ENCODE results near the gene TTC29.

The TTC29 gene

DNA sequence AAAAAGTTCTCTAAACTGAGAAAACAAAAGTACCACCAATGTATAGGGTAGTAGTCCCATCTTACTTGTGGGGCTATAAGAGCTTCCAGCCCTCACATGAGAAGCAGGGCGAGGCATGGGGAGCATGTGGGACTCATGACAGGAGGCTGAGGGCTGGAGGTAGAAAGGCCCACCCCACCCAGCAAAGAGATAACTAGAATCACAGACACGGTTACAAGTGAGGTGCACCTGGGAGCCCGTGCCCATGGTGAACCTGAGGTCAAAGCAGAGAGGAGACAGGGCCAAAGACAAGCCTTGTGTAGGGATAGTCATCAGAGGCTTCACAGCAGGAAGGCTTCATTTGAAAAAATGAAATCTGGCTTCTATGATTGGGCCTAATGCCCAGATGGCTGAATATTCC lies 55.4 kb downstream of the TTC29 start:
- H3K27ac ChIP-seq (ENCODE audit: low read depth, low read length): no peak overlapping the region
- H3K4me3 ChIP-seq (ENCODE audit: low read depth in 1 of 5, low read length in 5 of 5): no peak overlapping the region
- no peaks in the 10 kb centered on the region for H3K4me1 ChIP-seq (ENCODE audit: control insufficient read depth in 5 of 5, insufficient read depth in 5 of 5, low read length in 5 of 5)
- H3K27me3 ChIP-seq (ENCODE audit: control insufficient read depth in 5 of 5, insufficient read depth in 4 of 5, low read length in 5 of 5): no peaks in the 10 kb centered on the region
- H3K9ac ChIP-seq (ENCODE audit: low read length in 5 of 5): no peak overlapping the region
- H3K36me3 ChIP-seq (ENCODE audit: control insufficient read depth in 5 of 5, insufficient read depth in 5 of 5, low read length in 5 of 5): no peaks in the 10 kb centered on the region
- peaks cover 0 to 3% (median 0%) of the 10 kb centered on the region in 5 donors for H3K9me3 ChIP-seq (ENCODE audit: control insufficient read depth in 5 of 5, low read length in 5 of 5)

DNA sequence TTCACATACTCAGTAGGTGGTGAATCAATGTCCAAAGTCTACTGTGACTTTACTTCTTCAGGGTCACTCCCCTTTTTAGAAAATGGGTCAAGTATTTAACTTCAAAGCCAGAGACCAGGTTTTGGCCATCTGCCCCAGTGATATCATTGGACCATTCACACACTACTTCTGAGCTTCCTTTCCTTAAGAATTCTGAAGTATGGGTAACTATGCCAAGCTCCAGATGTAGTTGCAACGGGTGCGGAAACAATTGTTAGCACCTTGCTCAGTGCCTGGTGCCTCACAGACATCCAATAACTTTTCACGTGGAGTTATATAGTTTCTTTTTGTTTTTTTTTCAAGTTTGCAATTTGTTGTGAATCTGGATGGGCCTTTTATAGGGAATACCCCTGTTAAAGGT lies 62.6 kb downstream of the TTC29 start:
- Histone ChIP-seq H3K27ac (ENCODE audit: low read depth, low read length) (no peak overlapping the region), H3K4me1 (ENCODE audit: control insufficient read depth in 5 of 5, insufficient read depth in 5 of 5, low read length in 5 of 5) (peaks cover 0 to 9% (median 0%) of the 10 kb centered on the region in 5 donors), H3K9ac (ENCODE audit: low read length in 5 of 5) (no peak overlapping the region), H3K27me3 (ENCODE audit: control insufficient read depth in 5 of 5, insufficient read depth in 4 of 5, low read length in 5 of 5) (no peaks in the 10 kb centered on the region), H3K4me3 (ENCODE audit: low read depth in 1 of 5, low read length in 5 of 5) (no peak overlapping the region), H3K36me3 (ENCODE audit: control insufficient read depth in 5 of 5, insufficient read depth in 5 of 5, low read length in 5 of 5) (no peaks in the 10 kb centered on the region), H3K9me3 (ENCODE audit: control insufficient read depth in 5 of 5, low read length in 5 of 5) (no peaks in the 10 kb centered on the region)

DNA sequence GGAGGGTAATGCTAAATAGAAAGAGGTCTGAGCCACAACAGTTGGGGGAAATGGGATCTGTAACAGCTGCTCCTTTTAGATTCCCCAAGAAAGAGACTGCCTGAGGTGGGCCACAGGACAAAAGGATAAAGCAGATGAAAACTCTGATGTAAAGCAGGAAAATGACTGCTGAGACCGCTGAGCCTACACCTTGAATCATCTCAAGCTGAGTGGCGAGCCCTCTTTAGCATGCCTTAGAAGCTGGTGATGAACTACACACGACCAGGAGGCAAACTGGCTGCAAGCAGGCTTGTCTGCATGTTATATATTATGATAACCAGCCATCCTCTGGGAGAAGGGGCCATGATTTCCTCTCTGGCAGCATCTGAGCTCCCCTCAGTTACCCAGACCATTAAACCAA lies 88.4 kb downstream of the TTC29 start:
- no peak overlapping the region for H3K27ac ChIP-seq (ENCODE audit: low read depth, low read length)
- no peak overlapping the region for H3K9ac ChIP-seq (ENCODE audit: low read length in 5 of 5)
- H3K9me3 ChIP-seq (ENCODE audit: control insufficient read depth in 5 of 5, low read length in 5 of 5): no peaks in the 10 kb centered on the region
- H3K4me3 ChIP-seq (ENCODE audit: low read depth in 1 of 5, low read length in 5 of 5): no peak overlapping the region
- no peaks in the 10 kb centered on the region for H3K4me1 ChIP-seq (ENCODE audit: control insufficient read depth in 5 of 5, insufficient read depth in 5 of 5, low read length in 5 of 5)
- H3K27me3 ChIP-seq (ENCODE audit: control insufficient read depth in 5 of 5, insufficient read depth in 4 of 5, low read length in 5 of 5): no peaks in the 10 kb centered on the region
- H3K36me3 ChIP-seq (ENCODE audit: control insufficient read depth in 5 of 5, insufficient read depth in 5 of 5, low read length in 5 of 5): no peaks in the 10 kb centered on the region

DNA sequence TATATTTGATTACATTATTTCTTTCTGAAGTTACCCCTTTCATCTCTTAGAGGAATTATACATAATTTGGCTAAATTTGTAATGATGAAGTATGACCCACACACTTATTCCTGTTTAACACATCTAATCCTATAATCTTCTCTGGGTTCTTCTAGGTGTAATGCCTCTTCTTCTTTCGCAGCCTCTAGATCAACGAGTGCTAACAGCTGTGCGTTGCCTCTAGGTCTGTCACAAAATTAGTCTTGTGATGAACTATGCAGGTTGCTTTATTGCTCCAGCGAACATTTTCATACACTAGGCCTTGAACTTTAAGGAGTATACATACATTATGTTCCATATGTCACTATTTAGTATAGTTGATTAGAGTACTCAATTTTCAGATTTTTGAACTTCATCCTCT lies 89.9 kb downstream of the TTC29 start:
- Histone ChIP-seq H3K27ac (ENCODE audit: low read depth, low read length) (no peak overlapping the region), H3K9ac (ENCODE audit: low read length in 5 of 5) (no peak overlapping the region), H3K9me3 (ENCODE audit: control insufficient read depth in 5 of 5, low read length in 5 of 5) (no peaks in the 10 kb centered on the region), H3K36me3 (ENCODE audit: control insufficient read depth in 5 of 5, insufficient read depth in 5 of 5, low read length in 5 of 5) (no peaks in the 10 kb centered on the region), H3K4me1 (ENCODE audit: control insufficient read depth in 5 of 5, insufficient read depth in 5 of 5, low read length in 5 of 5) (no peaks in the 10 kb centered on the region), H3K4me3 (ENCODE audit: low read depth in 1 of 5, low read length in 5 of 5) (no peak overlapping the region), H3K27me3 (ENCODE audit: control insufficient read depth in 5 of 5, insufficient read depth in 4 of 5, low read length in 5 of 5) (no peaks in the 10 kb centered on the region)

DNA sequence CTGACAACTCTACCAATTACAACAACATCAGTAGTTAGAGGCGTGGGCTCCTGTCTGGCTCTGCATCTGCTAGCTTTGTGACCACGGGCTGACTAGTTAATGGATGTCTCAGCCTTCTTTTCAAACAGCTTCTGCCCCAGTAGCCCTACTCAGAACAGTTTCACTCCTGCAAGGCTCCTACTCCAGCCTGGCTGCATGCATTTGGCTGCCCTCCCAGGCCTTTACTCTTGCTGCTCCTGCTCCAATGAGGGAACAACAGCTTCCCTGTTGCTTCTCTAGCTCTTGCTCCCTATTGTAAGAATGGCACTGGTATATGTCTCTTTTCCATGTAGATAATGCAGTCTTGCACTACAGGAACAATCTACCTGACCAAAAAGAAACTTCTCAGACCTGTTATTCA lies 93.3 kb downstream of the TTC29 start:
- Histone ChIP-seq H3K4me1 (ENCODE audit: control insufficient read depth in 5 of 5, insufficient read depth in 5 of 5, low read length in 5 of 5) (no peaks in the 10 kb centered on the region), H3K9ac (ENCODE audit: low read length in 5 of 5) (no peak overlapping the region), H3K9me3 (ENCODE audit: control insufficient read depth in 5 of 5, low read length in 5 of 5) (no peaks in the 10 kb centered on the region), H3K27ac (ENCODE audit: low read depth, low read length) (no peak overlapping the region), H3K4me3 (ENCODE audit: low read depth in 1 of 5, low read length in 5 of 5) (no peak overlapping the region), H3K36me3 (ENCODE audit: control insufficient read depth in 5 of 5, insufficient read depth in 5 of 5, low read length in 5 of 5) (no peaks in the 10 kb centered on the region), H3K27me3 (ENCODE audit: control insufficient read depth in 5 of 5, insufficient read depth in 4 of 5, low read length in 5 of 5) (no peaks in the 10 kb centered on the region)

DNA sequence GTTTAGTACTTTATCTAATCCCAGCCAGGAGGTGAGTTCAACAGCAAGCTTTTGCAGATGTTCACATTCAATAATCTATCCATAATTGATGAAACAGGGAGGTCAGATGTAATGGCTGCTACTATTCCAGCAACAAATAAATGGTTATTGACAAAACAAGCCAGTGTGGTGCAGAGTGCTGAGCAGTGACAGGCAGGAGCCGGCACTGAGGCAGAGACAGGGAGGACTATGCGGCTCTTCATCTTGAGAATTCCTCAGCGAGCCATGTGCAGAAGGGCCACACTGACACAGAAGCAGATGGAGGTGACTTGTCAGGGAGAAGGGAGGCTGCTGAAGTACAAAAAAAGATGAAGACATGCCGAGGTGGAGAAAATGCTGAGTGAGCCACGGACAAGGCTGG lies 98.3 kb downstream of the TTC29 start:
- H3K9me3 ChIP-seq (ENCODE audit: control insufficient read depth in 5 of 5, low read length in 5 of 5): no peaks in the 10 kb centered on the region
- H3K36me3 ChIP-seq (ENCODE audit: control insufficient read depth in 5 of 5, insufficient read depth in 5 of 5, low read length in 5 of 5): no peaks in the 10 kb centered on the region
- H3K4me3 ChIP-seq (ENCODE audit: low read depth in 1 of 5, low read length in 5 of 5): no peak overlapping the region
- no peak overlapping the region for H3K27ac ChIP-seq (ENCODE audit: low read depth, low read length)
- H3K9ac ChIP-seq (ENCODE audit: low read length in 5 of 5): no peak overlapping the region
- H3K27me3 ChIP-seq (ENCODE audit: control insufficient read depth in 5 of 5, insufficient read depth in 4 of 5, low read length in 5 of 5): no peaks in the 10 kb centered on the region
- no peaks in the 10 kb centered on the region for H3K4me1 ChIP-seq (ENCODE audit: control insufficient read depth in 5 of 5, insufficient read depth in 5 of 5, low read length in 5 of 5)

DNA sequence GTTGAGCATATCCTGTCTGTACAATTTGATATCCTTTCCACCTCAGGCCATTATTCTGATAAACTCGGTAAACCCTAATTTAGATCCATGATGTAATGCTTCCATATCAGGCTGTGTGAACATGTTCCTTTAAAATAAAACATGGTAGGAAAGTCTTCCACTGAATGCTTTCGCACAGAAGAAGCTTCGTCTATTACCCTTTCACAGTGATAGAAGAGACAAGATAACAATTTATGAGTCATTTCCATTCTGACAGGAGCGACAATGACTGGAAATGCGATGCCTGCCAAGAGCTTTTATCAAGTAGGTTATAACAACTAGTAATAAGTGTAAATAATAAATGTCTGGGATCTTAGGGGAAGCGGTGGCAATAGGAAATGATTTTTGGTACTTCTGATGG lies 98.8 kb downstream of the TTC29 start:
- no peak overlapping the region for H3K27ac ChIP-seq (ENCODE audit: low read depth, low read length)
- no peaks in the 10 kb centered on the region for H3K4me1 ChIP-seq (ENCODE audit: control insufficient read depth in 5 of 5, insufficient read depth in 5 of 5, low read length in 5 of 5)
- no peaks in the 10 kb centered on the region for H3K36me3 ChIP-seq (ENCODE audit: control insufficient read depth in 5 of 5, insufficient read depth in 5 of 5, low read length in 5 of 5)
- no peak overlapping the region for H3K9ac ChIP-seq (ENCODE audit: low read length in 5 of 5)
- no peaks in the 10 kb centered on the region for H3K27me3 ChIP-seq (ENCODE audit: control insufficient read depth in 5 of 5, insufficient read depth in 4 of 5, low read length in 5 of 5)
- H3K9me3 ChIP-seq (ENCODE audit: control insufficient read depth in 5 of 5, low read length in 5 of 5): no peaks in the 10 kb centered on the region
- no peak overlapping the region for H3K4me3 ChIP-seq (ENCODE audit: low read depth in 1 of 5, low read length in 5 of 5)

DNA sequence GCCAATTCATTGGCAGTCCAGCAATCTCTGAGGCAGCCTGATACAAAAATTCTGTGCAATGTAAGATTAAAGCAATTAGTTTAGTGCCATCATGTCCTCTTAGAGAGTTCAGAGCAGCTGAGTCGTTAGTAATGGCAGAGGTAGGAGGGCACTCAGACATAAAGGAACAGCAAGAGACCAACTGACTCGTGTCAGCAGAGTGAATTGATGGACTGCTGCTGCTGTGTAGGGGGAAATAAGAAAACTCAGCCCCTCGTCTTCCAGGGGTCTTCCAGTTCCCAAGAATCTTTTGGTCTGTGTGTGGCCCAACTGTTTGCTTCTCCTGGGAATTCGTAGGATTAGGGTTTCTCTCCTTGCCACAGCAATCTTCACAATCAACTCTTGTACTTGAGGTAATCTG lies 100.9 kb downstream of the TTC29 start:
- Histone ChIP-seq H3K27me3 (ENCODE audit: control insufficient read depth in 5 of 5, insufficient read depth in 4 of 5, low read length in 5 of 5) (no peaks in the 10 kb centered on the region), H3K36me3 (ENCODE audit: control insufficient read depth in 5 of 5, insufficient read depth in 5 of 5, low read length in 5 of 5) (no peaks in the 10 kb centered on the region), H3K4me3 (ENCODE audit: low read depth in 1 of 5, low read length in 5 of 5) (no peak overlapping the region), H3K4me1 (ENCODE audit: control insufficient read depth in 5 of 5, insufficient read depth in 5 of 5, low read length in 5 of 5) (no peaks in the 10 kb centered on the region), H3K9ac (ENCODE audit: low read length in 5 of 5) (no peak overlapping the region), H3K9me3 (ENCODE audit: control insufficient read depth in 5 of 5, low read length in 5 of 5) (no peaks in the 10 kb centered on the region), H3K27ac (ENCODE audit: low read depth, low read length) (no peak overlapping the region)

DNA sequence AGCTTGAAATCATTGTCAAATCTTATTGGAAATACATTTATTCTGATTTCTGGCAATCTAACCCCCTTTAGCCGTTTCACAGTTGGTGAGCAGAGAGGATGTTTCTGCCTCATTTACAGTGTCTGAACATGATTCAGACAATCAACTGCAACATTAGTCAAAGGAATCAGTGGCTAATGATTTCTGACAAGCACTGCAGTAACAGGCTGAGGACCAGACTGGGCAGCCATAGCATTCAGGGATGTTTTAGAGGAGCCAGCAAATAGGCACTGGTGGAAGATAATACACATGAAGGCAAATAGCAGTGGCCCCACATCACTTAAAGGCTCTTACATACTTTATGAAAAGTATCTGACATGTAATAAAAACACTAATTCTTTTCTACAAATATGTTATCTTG lies 102.8 kb downstream of the TTC29 start:
- Histone ChIP-seq H3K4me3 (ENCODE audit: low read depth in 1 of 5, low read length in 5 of 5) (no peak overlapping the region), H3K27ac (ENCODE audit: low read depth, low read length) (no peak overlapping the region), H3K9me3 (ENCODE audit: control insufficient read depth in 5 of 5, low read length in 5 of 5) (no peaks in the 10 kb centered on the region), H3K9ac (ENCODE audit: low read length in 5 of 5) (no peak overlapping the region), H3K4me1 (ENCODE audit: control insufficient read depth in 5 of 5, insufficient read depth in 5 of 5, low read length in 5 of 5) (no peaks in the 10 kb centered on the region), H3K36me3 (ENCODE audit: control insufficient read depth in 5 of 5, insufficient read depth in 5 of 5, low read length in 5 of 5) (no peaks in the 10 kb centered on the region), H3K27me3 (ENCODE audit: control insufficient read depth in 5 of 5, insufficient read depth in 4 of 5, low read length in 5 of 5) (no peaks in the 10 kb centered on the region)

DNA sequence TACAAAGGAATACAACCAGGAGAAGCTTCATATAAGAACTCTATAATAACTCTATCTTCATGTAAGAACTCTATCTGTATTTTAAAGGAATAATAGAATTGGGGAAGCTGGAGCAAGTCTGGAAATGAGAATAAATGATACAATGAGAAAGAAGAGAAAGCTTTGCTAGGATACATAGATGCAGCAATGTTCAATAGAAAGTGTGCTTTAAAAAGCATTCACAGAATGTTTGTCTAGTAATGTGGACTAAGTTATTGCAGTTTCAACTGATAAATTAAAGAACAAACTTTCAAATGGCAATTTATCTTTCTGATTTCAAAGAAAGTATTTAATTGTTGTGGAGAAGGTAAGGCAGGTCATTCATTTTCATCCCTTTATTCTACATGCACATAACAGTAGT lies 104.9 kb downstream of the TTC29 start:
- no peaks in the 10 kb centered on the region for H3K9me3 ChIP-seq (ENCODE audit: control insufficient read depth in 5 of 5, low read length in 5 of 5)

DNA sequence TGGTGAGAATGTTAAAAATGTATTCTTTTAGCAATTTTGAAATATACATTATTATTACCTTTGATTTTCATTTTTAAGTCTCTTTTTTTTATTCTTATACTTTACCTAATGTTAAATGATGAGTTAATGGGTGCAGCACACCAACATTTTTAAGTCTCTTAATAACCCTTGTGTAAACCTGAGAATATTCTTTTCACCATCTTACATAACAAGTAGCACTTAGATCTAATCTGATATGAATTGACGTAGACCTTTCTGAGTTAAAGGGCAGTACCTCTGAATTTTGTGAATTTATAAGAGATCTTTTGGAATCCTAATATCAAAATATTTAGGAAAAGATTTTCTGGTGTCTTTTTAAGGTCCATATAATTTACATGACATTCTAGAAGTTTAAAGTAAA lies 110.6 kb downstream of the TTC29 start:
- peaks cover 0 to 2% (median 0%) of the 10 kb centered on the region in 5 donors for H3K27me3 ChIP-seq (ENCODE audit: control insufficient read depth in 5 of 5, insufficient read depth in 4 of 5, low read length in 5 of 5)
- H3K4me3 ChIP-seq (ENCODE audit: low read depth in 1 of 5, low read length in 5 of 5): no peak overlapping the region
- H3K9me3 ChIP-seq (ENCODE audit: control insufficient read depth in 5 of 5, low read length in 5 of 5): no peaks in the 10 kb centered on the region
- no peak overlapping the region for H3K27ac ChIP-seq (ENCODE audit: low read depth, low read length)
- H3K36me3 ChIP-seq (ENCODE audit: control insufficient read depth in 5 of 5, insufficient read depth in 5 of 5, low read length in 5 of 5): no peaks in the 10 kb centered on the region
- H3K9ac ChIP-seq (ENCODE audit: low read length in 5 of 5): no peak overlapping the region
- H3K4me1 ChIP-seq (ENCODE audit: control insufficient read depth in 5 of 5, insufficient read depth in 5 of 5, low read length in 5 of 5): no peaks in the 10 kb centered on the region

More for the DNA sequence above, 104.9 kb downstream of the TTC29 start:
- Histone ChIP-seq H3K4me1 (ENCODE audit: control insufficient read depth in 5 of 5, insufficient read depth in 5 of 5, low read length in 5 of 5) (no peaks in the 10 kb centered on the region), H3K4me3 (ENCODE audit: low read depth in 1 of 5, low read length in 5 of 5) (no peak overlapping the region), H3K27ac (ENCODE audit: low read depth, low read length) (no peak overlapping the region), H3K9ac (ENCODE audit: low read length in 5 of 5) (no peak overlapping the region), H3K27me3 (ENCODE audit: control insufficient read depth in 5 of 5, insufficient read depth in 4 of 5, low read length in 5 of 5) (peaks cover 0 to under 1% (median 0%) of the 10 kb centered on the region in 5 donors), H3K36me3 (ENCODE audit: control insufficient read depth in 5 of 5, insufficient read depth in 5 of 5, low read length in 5 of 5) (no peaks in the 10 kb centered on the region)
